Activated naive CD4-positive, alpha-beta T cell treated with Interleukin-2 at 50 U/mL for 16 hours (primary cell): Measurements from ENCODE around the gene CFAP77.

Source experiments
- DNase-seq: peaks from one replicate; pipeline ENCODE4 v3.0.0-alpha.2; 2020

Gene CFAP77

GRCh38 chr9:132610661-132611060, 200.7 kb downstream of the CFAP77 start:
- DNase-seq: no peak

GRCh38 chr9:132614324-132614723, 204.3 kb downstream of the CFAP77 start:
- no peak for DNase-seq

DNA sequence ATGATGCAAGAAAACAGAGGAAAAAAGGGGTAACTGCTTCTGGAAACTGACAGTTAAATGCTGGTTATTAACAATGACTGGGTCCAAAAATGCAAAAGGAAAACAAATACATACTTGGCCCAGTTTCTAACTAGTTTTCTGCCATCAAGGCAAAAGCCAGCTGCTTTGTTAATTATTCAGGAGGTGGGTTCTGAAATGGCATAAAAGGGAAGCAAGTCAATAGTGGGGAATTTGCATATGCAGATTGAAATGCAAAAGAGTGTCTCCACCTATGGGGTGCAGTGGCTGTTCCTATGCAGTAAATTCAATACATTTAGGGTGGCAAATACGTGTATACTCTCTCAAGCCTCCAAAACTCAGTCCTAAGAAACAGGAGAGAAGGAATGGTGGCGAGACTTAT, 205.8 kb downstream of the CFAP77 start:
- DNase-seq: no peak

GRCh38 chr9:132616725-132617124, 206.7 kb downstream of the CFAP77 start:
- DNase-seq: no peak

DNA sequence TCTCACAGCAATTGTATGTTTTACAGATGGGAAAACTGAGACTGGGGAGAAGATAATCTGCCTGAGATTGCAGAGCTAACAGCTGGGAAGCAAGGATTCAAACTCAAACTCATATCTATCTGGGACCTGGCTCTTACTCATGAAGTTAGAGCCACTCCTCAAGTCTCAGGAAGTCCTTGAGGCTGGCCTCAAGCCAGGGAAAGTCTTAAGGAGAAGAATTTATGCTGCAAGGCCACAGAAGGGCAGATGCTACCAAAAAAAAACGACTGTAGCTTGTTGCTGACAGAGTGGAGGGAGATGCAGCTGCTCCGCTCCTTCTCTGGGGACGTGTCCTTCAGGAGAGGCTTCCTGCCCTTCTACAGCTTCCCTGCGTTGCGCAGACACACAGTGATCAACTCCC, 212.1 kb downstream of the CFAP77 start:
- no peak for DNase-seq
